Thyroid gland (tissue), 4 donors: ENCODE measurements around the gene CRTC3.

Source experiments
- POLR2A ChIP-seq, 2 donors: fragments of 450-650 bp; IDR thresholded peaks; one replicate each; pipeline ENCODE4 v1.6.1; 2017; ENCODE audit warnings: antibody characterized with exemption in 2 of 2, mild to moderate bottlenecking in 2 of 2, moderate library complexity in 1 of 2
- TF ChIP-seq, protein P1 (sequence below), 6 experiments: fragments of 200-600 bp in 3 of 6; fragments of 450-650 bp in 3 of 6; sonication (generic) in 3 of 6; IDR thresholded peaks; one replicate each; pipeline ENCODE4 v1.5.1; 2016 to 2019; ENCODE audit warnings: antibody characterized with exemption in 6 of 6, mild to moderate bottlenecking in 2 of 6, inconsistent platforms in 1 of 6, moderate library complexity in 1 of 6

DNA sequence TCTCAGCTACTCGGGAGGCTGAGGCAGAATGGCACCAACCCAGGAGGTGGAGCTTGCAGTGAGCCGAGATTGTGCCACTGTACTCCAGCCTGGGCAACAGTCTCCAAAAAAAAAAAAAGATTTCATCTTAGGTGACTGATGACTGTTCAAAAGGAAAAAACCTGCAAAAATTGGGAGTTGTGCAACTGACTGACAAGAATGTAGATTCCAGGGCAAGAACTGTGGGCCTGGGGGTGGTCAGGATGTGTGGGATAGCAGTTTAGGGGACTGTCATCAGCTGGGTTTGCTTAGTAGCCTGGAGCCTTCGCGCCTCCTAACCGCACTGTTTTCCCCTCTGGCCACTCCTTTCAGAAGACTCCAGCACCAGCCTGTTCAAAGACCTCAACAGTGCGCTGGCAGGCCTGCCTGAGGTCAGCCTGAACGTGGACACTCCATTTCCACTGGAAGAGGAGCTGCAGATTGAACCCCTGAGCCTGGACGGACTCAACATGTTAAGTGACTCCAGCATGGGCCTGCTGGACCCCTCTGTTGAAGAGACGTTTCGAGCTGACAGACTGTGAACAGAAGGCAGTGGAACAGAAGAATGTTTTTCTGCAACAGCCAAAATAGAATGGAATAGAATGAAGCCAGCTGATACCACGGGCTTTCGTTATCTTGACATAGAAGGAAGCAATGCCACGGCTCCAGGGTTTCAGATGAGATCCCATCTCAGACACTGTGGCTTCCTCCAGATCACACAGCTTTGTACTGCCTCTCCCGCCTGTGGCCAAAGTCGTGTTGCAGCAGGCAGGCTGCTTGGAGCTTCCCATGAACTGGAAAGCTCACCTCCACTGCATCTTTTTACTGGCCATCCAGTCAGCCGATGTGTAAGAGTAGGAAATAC lies 112.1 kb downstream of the CRTC3 start:
- TF ChIP-seq, protein P1, sequence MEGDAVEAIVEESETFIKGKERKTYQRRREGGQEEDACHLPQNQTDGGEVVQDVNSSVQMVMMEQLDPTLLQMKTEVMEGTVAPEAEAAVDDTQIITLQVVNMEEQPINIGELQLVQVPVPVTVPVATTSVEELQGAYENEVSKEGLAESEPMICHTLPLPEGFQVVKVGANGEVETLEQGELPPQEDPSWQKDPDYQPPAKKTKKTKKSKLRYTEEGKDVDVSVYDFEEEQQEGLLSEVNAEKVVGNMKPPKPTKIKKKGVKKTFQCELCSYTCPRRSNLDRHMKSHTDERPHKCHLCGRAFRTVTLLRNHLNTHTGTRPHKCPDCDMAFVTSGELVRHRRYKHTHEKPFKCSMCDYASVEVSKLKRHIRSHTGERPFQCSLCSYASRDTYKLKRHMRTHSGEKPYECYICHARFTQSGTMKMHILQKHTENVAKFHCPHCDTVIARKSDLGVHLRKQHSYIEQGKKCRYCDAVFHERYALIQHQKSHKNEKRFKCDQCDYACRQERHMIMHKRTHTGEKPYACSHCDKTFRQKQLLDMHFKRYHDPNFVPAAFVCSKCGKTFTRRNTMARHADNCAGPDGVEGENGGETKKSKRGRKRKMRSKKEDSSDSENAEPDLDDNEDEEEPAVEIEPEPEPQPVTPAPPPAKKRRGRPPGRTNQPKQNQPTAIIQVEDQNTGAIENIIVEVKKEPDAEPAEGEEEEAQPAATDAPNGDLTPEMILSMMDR (IDR thresholded peaks at IDR 0.05) = no peak
- no peak for TF ChIP-seq POLR2A (IDR thresholded peaks at IDR 0.05)
